Right hindlimb (tissue), 1 donor: ENCODE results near the gene DCST2.
"Not testable (repeated sequence)": the region's sequence is repeated elsewhere in the genome, so short reads cannot be mapped to it uniquely, and the experiment has no call there.

Source experiments
- DNase-seq: peaks from one replicate; pipeline ENCODE4 v3.0.0-alpha.2; 2018

Gene DCST2

DNA sequence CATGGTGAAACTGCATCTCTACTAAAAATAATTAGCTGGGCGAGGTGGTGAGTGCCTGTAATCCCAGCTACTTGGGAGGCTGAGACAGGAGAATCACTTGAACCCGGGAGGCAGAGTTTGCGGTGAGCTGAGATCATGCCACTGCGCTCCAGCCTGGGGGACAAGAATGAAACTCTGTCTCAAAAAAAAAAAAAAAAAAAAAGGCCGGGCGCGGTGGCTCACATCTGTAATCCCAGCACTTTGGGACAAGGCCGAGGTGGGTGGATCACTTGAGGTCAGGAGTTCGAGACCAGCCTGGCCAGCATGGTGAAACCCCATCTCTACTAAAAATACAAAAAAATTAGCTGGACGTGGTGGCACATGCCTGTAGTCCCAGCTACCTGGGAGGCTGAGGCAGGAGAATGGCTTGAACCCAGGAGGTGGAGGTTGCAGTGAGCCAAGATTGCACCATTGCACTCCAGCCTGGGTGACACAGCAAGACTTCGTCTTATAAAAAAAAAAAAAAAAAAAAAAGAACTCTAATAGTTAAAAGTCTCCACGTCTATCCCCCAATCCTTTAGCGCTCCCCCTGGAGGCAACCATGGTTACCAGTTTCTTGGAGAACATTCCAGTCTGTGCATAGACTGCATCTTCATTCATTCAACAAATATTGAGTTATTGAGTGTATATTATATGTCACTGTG, 38.1 kb downstream of the DCST2 start:
- peak; percentile 59 for DNase-seq

DNA sequence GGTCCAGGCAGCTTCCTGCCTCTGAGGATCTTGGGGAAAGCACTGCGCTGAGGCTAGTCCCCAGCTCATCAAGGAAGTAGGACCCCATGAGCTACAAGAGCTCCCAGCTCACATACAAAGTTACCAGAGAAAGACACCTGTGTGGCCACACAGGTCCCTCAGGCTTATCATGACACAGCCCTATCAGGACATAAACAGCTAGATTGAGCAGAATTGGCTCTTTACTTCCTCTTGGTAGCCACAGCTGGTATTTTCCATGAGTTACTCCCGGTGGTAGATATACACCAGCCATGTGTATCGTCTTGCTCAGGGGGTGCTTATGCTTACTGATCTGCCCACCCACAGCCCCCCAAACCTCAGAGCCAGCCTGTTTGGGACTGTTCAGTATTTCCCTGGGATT, 39.0 kb downstream of the DCST2 start:
- no peak for DNase-seq

GRCh38 chr1:154994269-154994587, 39.4 kb downstream of the DCST2 start:
- DNase-seq: no peak

DNA sequence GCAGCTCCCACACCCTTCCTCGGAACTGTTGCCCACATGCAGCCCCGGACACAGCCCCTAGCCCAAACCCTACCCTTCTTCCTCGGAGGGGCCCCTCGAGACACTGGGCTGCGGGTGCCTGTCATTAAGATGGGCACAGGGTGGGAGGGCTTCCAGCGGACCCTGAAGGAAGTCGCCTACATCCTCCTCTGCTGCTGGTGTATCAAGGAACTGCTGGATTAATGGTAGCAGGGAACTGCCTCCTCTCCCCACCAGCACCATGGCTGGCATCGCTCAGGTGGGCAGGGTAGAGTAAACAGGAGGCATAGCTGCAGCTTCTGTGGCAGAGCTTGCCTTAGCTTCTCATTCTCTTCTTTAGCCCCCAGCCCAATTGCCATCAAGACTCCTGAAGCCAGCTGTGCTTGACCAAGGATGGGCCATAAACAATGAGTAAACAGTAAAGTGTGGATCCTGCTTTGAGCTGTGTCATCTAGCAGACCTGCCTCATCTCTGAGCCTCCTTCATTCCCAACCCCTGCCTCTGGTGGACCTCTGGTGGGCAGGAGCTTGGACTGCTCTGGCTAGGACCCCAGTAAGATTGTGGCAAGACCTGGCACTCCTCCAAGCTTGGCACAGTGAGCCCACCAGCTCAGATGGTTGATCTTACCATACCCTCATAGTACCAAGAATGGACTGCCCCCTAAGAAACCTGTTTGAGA, 39.9 kb downstream of the DCST2 start, which contains the start of gene LENEP:
LENEP (plus strand) TSS at position 15 of the 697 bp plus-strand sequence; CDS start at position 37, 22 bp downstream.
- peak; percentile 16 for DNase-seq

DNA sequence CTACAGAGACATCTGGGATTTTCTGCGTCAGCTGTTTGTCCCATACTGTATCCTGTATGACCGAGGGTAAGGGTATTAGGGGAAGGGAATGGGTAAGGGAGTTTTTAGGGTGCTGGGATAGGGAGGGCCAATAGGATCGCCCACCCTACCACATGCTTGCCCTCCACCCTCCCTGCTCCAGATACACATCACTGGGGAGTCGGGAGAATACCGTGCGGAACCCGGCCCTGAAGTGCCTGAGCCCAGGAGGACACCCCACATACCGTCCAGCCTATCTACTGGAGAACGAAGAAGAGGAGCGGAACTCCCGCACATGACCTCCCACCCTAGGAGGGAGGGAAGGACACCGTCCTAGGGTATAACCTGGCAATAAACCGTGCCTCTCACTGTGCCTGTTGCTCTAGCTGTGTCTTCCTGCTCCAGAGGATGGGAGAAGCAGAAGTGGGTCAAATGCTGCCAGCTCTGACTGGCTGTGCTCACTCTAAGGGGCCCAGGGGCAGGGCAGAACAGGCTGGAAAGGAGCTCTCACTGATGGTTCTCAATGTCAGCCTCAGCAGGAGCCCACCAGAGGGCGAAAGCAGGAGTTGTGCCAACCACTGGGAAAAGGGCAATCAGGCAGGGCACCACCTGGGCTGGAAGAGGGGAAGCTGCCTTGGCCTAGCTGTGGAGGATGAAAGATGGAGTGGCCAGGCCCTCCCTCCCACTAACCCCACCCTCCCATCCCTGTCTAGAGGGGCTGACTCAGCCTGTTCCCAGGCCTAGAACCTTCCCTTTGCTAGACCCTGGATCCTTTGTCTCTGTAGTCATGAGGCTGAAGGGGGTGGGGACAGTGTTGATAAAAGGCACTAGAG, 40.6 kb downstream of the DCST2 start:
- DNase-seq: peak; percentile 21

DNA sequence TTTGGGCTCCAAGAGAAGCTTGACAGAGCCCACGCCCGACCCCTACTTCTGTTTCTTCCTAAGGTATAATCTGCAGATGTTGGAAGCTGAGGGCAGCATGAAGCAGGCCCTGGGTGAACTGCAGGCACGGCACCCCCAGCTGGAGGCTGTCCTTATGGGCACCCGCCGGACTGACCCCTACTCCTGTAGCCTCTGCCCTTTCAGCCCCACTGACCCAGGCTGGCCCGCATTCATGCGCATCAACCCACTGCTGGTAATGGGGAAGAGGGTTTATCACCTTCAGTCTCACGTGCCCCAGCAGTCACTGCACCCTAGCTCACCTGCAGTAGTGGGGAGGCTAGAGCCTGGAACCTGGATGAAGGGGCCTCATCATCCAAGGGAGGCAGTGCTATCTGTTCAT, 43.3 kb downstream of the DCST2 start:
- DNase-seq: no peak

DNA sequence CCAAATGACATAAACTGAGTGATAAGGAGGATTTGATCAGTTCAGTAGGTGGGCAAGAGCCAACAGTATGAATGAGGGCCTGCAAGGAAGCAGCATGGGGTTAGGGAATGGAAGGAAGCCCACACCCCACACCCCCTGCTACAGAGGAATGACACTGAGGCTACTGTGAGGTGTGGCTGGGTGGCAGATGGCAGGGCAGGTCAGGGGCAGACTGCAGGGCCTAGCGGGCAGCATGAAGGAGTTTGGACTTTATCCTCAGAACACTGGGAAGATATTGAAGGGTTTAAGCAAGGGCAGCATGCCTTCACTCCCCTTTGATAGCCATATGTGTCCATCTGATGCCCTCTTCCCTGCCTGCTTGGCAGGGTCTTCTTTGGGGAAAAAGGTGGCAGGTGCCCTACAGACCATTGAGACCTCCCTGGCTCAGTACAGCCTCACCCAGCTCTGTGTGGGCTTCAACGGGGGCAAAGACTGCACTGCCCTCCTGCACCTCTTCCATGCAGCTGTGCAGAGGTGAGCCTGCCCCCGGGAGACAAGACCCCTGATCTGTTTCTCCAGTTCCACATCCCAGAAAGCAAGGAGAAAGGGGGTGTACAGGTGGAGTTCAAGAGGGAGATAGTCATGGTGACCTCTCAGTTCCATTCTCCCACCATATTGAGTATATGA, 44.3 kb downstream of the DCST2 start:
- no peak for DNase-seq

GRCh38 chr1:154988058-154988954, 45.3 kb downstream of the DCST2 start:
- DNase-seq: no peak

GRCh38 chr1:154987326-154987725, 46.3 kb downstream of the DCST2 start:
- DNase-seq: no peak

DNA sequence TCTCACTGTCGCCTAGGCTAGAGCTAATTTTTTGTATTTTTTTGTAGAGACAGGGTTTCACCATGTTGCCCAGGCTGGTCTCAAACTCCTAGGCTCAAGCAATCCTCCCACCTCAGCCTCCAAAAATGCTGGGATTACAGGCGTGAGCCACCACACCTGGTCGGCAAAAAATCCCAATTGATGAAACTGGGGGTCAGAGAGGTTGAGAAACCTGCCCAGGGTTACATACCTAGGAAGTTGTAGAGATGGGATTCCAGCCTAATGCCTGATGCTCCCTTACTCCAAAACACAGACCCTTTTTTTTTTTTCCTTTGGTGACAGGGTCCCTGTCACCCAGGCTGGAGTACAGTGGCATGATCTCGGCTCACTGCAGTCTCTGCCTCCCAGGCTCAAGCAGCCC, 46.8 kb downstream of the DCST2 start:
- not testable (repeated sequence) for DNase-seq

GRCh38 chr1:154983776-154984466, 49.7 kb downstream of the DCST2 start:
- no peak for DNase-seq

GRCh38 chr1:154982897-154983648, 50.5 kb downstream of the DCST2 start, which contains the start of gene FLAD1:
FLAD1 (plus strand) TSS chr1:154983344; CDS start chr1:154983695, 351 bp downstream.
- peak; percentile 98 for DNase-seq

- DNase-seq: no peak
These were observed 51.2 kb downstream of the DCST2 start for GRCh38 chr1:154982341-154982740.

GRCh38 chr1:154978360-154978759, 55.2 kb downstream of the DCST2 start:
- DNase-seq: no peak

DNA sequence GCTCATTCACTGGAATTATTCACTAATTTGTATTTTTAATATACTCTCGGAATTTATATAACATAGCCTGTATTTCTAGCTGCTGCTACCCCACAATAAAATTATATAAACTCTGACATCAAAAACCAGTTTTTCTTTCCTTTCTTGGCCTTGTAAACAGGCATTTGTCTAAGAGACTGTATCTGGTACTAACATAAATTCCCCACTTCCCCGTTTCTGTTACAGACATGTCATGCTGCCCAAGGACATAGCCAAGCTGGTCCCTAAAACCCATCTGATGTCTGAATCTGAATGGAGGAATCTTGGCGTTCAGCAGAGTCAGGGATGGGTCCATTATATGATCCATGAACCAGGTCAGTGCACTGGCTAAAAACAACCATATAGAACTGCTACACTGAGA, 55.8 kb downstream of the DCST2 start:
- DNase-seq: not testable (repeated sequence)

DNA sequence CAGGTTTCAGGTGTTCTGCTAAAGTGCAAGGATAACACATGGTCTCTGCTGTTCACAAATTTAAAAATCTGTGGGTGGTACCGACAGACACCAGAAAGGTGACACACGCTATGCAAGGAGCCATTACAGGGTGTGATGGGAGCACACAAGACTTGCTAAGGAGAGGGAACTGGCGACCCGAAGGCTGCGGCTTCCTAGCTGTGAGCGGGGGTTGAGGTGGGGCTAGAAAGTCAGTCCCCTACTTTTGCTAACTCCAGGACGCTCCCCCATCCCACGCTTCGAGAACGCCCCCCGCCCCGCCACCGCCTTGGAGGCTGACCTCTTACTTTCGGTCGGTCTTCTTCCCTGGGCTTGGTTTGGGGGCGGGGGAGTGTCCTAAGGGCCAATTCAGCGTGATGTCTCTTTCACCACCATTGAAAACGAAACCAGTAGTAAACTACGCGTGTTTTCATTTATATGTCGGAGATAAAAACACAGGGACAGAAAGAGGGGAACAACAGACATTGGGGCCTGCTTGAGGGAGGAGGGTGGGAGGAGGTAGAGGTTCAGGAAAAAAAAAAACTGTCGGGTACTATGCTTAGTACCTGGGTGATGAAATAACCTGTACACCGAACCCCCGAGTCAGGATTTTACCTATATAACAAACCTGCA, 58.0 kb downstream of the DCST2 start:
- DNase-seq: peak; percentile 74

DNA sequence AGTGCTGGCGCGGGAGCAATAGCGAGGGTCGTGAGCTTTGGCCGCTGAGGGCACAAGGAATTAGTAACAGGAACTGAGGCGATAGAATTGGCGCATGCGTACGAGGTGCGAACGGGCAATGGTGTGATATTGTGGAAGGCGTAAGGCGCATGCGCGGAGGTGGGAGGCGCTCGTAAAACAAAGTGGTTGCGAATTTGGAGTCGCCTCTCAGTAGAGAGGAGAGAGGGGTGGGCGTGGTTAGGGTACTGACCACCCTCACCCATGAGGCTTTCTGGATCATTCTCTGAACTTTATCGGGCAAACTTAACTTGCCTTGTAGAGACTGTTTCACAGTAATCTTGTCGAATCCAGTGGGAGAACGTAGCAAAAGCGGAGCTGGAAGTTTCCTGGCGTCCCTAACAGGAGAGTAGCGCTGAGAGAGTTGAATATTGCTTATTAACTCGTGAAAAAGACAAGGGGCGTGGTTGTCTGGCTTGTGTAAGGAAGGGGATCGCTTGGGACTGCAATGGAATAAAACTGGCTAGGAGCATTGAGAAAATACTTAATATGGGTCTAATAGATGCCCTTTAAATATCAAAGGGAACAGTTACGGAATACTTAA, 58.7 kb downstream of the DCST2 start:
- DNase-seq: peak; percentile 97

GRCh38 chr1:154974102-154974807, 59.3 kb downstream of the DCST2 start, which contains the start of gene CKS1B:
CKS1B (plus strand) TSS chr1:154974681; CDS start chr1:154974746, 65 bp downstream.
- DNase-seq: peak; percentile 99
